Stimulated activated CD8-positive, alpha-beta memory T cell treated with anti-CD3 and anti-CD28 coated beads, Interleukin-7, amount 100 ng/mL, for 1 hour (primary cell): ENCODE data around the gene AMBP.
"Not testable (repeated sequence)": the region's sequence is repeated elsewhere in the genome, so short reads cannot be mapped to it uniquely, and the experiment has no call there.

Experiments
- DNase-seq, 2 donors: peaks; one replicate each; pipeline ENCODE4 v3.0.0-alpha.2; 2020; ENCODE audit warnings: low read depth in 2 of 2

Gene AMBP

GRCh38 chr9:114091711-114092110 lies 13.6 kb upstream of the AMBP start:
- DNase-seq, result no peak

DNA sequence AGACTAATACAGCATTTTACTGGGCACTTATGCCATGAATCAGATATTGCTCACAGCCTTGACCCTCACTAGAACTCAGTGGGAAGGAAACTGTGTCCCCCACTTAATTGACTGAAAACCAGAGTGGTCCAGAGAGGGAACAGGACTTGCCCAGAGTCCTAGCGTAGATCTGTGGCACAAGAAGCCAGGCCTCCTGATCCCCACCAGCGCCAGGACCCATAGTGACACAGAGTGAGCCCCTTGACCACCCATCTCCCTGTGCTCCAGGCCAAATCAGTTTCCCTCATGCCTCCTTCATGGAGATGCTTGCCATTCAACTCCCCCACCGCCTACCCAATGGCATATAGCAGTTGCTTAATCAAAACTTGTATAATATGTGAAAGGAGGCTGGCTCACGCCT lies 12.7 kb upstream of the AMBP start:
- no peak for DNase-seq

DNA sequence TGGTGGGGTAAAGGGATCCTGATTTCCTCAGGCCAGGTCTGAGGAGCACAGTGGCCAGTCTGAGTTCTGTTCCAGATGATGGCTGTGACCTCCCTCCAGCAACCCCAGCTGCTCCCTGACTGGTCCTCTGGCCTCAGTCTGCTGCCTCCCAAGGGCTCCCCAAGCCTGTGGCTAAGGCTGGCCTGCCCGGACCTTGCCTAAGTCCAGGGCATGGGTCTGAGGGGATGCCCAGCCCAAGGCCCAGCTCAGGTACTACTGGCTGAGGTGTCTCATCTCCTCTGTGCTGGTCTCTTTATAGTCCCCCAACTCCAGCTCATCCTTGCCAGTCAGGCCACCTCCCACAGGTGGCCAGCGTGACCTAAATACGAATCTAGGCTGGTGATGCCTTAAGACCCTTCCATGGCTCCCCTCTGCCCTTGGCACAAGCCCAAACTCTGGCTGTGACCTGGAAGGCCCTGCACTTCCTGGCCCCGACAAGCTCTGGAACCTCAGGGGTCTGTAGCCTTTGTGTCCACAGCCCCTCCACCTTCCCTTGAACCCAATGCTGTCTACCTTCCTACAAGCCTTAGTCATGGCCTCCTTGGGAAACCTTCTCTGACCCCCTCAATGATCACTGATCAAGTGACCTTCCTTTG lies 11.2 kb upstream of the AMBP start:
- no peak for DNase-seq

- no peak for DNase-seq
Observed at GRCh38 chr9:114088571-114089170, 10.6 kb upstream of the AMBP start.

- no peak for DNase-seq
Observed at GRCh38 chr9:114087721-114088120, 9.6 kb upstream of the AMBP start.

DNA sequence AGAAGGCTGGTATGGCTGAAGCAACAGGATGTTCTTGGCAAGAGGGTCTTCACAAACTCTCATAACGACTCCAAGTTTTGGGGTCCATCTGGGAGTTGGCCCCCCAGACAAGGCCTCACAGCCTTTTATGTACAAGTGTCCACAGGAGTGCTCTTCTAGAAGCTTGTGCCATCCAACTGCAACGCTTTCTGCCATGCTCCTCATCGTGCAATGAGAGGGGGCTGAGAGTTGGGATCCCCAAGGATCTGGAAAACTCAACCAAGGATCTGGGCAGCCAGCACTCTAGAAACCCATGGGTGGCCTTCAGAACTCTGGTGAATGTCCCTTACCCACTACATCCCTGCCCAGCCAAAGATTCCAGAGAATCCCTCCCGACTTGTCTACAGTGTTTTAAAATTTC lies 8.5 kb upstream of the AMBP start:
- DNase-seq, result no peak

DNA sequence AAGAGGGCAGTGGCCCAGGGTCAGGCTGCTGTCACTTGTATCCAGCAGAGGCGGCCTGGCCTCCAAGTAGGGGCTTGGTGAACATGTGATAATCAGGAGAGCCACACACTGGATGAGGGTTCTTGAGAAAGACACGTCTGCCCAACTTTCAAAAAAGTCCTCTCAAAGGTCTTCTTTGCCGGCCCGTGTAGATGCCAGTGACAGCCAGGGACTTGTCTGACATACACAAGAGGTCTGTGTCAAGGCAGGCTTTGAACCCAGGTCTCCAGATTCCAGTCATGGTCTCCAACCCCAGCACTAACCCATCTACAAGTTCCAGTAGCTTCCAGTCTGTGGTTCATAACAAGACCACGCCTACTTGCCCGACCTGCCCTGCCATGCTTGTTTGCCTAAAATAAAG lies 7.9 kb upstream of the AMBP start:
- no peak for DNase-seq

GRCh38 chr9:114085387-114085789 lies 7.3 kb upstream of the AMBP start:
- no peak for DNase-seq

DNA sequence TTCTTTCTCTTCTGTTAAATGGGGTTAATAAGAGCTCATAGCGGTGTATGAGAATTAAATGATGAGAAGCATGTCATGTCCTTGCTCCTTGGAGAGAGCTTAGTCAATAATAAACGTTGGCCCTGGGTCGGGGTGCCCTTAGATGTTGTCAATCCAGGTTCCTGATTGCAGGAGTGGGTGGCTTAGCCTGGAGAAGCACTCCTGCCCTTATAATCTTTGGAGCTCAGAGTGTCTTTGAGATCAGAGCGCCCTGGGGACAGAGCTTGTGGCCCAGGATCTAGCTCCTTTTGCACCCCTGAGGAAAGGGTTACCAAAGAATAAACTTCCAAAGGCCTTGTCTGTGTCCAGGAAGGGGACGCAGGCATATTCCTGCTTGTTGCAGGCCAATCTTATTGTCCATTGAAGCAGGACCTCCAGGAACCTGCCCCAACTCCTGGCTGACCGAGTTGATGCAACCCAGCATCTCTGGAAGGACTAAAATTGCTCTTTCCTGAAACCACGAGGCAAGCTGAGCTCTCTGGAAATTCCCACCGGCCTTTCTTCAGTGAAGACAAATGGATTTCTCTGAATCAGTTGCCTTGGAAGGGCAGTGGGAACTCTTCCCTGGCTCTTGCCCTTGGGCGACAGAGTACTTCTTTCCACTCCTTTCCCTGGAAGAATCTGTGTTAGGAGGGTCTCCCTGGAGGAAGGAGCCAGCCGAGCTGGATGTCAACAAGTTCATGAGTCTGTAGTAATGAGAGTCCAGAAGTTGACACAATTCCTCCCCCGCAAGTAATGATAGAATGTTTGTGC lies 6.4 kb upstream of the AMBP start:
- no peak for DNase-seq

DNA sequence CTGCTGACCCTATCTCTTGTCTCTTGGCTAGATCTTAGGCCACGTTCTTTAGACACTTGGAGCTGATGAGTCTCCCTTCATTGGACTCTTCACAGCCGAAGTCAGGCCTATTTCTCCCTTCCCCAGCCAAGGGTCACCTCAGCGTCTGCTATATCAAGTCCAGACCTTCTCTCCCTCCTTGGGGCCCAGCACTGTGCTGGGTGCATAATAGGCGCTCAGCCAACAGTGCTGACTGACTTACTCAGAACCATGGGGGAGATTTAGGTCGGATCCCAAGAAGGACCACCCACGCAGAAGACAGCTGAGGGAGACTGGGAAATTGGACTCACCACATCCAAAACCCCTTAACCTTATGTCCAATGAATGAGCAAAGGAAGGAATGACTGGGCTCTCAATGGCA lies 5.6 kb upstream of the AMBP start:
- DNase-seq, result no peak

- not testable (repeated sequence) for DNase-seq
Observed at GRCh38 chr9:114082763-114083412, 4.8 kb upstream of the AMBP start.

DNA sequence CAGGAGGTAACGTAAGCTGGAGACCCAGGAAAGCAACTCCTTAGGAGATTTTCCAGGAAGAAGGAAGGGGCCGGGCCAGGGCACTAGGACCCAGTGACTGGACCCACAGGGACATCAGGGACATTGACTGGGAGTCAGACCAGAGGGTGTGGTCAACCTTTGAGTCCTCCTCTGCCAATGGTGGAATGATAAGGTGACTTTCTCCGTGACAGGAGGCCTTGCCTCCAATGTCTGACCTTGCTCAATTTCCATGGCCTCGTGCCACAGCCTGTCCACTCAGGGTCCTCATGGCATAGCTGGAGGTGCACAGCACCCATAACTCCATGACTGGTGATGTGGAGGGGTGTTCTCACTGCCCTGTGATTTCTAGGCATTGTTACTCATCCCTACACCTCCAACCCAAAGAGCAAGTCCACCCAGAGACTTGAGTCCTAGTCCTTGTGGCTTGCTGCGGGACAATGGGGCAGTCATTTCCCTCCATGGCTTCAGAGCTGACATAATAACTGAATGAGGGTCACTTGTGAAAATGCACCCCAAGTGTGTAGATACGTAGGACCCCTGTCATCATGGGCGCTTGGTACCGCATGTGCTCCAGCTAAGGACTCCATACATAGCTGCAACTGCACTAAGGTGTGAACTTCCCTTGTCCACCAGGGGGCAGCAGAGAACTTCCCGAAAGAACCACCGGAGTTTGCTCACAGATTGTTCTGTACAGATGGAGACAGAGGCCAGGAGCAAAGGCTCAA lies 4.1 kb upstream of the AMBP start:
- peak; percentile 52 to 67 for DNase-seq

GRCh38 chr9:114081441-114082016 lies 3.4 kb upstream of the AMBP start:
- no peak for DNase-seq

DNA sequence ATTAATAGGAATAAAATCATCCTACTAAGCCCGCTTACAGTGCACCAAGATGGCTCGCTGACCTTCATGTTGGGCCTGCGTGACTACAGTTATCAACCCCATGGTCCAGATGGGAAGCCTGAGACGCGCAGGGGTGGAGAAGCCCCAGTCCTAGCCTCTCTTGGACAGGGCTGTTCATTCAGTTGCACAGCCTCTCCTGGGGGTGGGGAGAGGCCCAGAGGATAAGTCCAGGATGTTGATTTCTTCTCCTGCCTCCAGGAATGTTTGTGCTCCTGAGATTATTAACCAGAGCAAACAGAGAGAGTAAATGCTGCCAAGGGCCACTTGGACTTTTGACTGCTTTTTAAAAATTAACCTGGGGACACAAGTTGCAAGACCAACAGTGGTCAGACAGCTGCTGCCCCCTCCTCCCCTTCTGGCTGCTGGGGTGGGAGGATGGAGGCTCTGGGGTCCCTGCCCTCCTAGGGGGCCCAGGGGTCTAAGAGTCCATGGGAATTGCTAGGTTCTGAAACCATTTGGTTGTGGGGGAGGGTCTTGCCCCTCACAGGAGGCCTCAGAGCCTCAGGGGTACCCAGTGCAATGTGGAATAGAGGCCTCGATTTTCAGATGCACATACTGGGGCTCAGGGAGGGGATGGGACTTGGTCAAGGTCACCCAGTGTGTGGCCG lies 2.8 kb upstream of the AMBP start:
- DNase-seq, result no peak

DNA sequence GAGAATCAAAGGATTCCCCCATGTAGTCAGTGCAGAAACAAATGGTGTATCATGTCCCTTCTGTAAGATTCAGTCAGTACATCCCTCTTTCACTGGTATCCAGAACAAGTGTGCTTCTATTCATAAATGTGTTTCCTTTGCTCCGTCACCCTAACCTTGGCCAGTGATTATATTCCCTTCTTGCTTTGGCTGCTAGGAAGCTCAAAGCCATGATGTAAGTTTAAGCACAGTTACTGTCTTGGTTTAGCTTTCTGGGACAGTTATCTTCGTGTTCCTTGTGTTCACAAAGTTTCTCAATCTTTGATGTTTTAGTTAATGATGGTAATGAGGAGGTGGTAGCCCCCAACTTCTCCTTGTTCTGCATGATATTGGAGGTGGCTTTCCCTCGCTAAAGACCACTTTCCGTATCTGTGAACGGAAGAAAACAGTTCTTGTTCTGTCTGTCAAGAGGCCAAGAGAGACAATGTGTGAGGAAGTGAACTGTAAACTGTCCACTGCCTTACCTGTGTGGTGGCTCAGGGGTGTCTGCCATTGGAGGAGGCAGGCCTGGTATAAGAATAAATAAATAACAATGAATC lies 2.2 kb upstream of the AMBP start:
- DNase-seq, result no peak

GRCh38 chr9:114078781-114079156 lies 669 bp upstream of the AMBP start:
- DNase-seq, result no peak

- DNase-seq, result no peak
Observed at GRCh38 chr9:114077162-114077837, 800 bp downstream of the AMBP start.

DNA sequence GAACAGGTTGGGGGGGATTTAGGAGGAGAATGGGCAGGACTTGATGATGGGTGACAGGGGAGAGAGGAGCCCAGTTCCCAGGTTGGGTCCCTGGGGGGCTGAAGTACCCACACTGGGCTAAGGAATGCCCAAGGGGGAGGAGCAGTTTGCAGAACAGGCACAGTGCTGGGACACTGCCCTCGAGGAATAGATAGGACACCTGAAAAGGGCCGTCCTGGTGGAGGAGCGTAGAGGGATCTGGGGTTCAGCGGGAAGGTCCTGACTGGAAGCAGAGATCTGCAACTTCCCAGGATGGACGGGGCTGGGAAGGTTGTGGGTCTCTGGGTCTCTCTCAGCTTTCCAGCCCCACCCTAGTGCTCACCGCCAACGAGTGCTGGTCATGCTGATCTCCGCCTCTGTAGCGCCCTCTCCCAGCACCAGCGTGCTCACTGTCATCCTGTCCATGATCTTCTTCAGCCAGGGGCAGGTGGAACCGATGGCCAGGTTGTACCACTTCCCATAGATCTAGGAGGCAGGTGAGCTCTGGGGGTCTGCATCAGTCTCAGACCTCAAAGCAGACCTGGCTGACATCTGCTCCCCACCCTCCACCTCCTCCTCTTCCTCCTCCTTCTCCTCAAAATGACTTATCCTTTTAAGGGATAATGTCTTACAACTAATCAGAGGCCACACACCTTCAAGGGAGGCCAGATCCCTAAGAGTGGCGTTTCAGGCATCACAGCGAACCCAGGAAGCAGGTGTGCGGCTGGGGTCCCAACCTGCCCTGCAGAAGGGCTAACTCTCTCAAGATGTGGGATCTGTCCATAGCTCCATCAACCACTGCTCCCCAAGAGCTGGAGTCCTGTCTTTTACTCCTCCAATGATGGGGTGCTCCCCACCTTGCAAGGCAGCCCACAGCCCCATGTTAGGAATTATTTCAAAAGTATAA lies 1.6 kb downstream of the AMBP start:
- DNase-seq, result no peak

DNA sequence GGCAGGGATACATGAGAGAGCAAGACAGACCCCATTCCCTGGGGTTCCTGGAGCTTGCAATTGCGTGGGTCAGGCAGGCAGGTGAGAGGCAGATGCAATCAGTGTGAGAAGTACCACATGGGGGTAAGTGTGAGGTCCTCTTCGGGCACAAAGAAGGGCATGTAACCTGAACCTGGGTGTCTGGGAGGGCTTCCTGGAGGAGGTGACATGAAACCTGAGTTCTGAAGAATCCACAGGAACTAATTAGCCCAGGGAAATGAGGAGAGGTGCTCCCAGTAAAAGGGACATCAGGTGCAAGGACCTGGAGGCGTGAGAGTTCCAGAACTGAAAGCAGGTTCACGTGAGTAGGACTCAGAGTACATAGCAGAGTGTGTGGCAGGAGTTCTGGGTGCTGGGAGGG lies 2.5 kb downstream of the AMBP start:
- no peak for DNase-seq
